Uterus (tissue), 4 donors: ENCODE data around the gene NEK10. TPM values are rescaled to one million over a fixed set of nuclear protein-coding genes. Genes with fewer than 3 reads are reported as not detected.
A peak's percentile ranks its signal among the peaks of the same experiment; 100 is the strongest.
"Not testable (repeated sequence)": the region's sequence is repeated elsewhere in the genome, so short reads cannot be mapped to it uniquely, and the experiment has no call there.

Source experiments
- DNase-seq, 2 donors: peaks; one replicate each; pipeline ENCODE4 v3.0.0-alpha.2; 2019 to 2020
- H3K27ac ChIP-seq, 2 donors: fragments of 200-600 bp; sonication (generic); 1 replicate in 1 of 2; 2 replicates in 1 of 2; pipeline ENCODE4 v1.5.1; 2016 to 2018
- H3K27me3 ChIP-seq, 2 donors: fragments of 200-600 bp; sonication (generic); one replicate each; pipeline ENCODE4 v1.5.1; 2018 to 2019; ENCODE audit warnings: control low read depth in 1 of 2
- H3K36me3 ChIP-seq, 2 donors: fragments of 200-600 bp; sonication (generic); one replicate each; pipeline ENCODE4 v1.5.1; 2019; ENCODE audit warnings: control low read depth in 1 of 2
- H3K4me1 ChIP-seq, 2 donors: fragments of 200-600 bp; sonication (generic); one replicate each; pipeline ENCODE4 v1.5.1; 2018 to 2019; ENCODE audit warnings: control low read depth in 1 of 2
- H3K4me3 ChIP-seq, 2 donors: fragments of 200-600 bp; sonication (generic); 1 replicate in 1 of 2; 2 replicates in 1 of 2; pipeline ENCODE4 v1.5.1; 2018 to 2019; ENCODE audit warnings: mild to moderate bottlenecking in 1 of 2
- H3K9me3 ChIP-seq, 2 donors: fragments of 200-600 bp; sonication (generic); one replicate each; pipeline ENCODE4 v1.5.1; 2019; ENCODE audit warnings: control low read depth in 1 of 2
- POLR2A ChIP-seq, 2 donors: fragments of 450-650 bp; IDR thresholded peaks; one replicate each; pipeline ENCODE4 v1.6.1; 2016; ENCODE audit warnings: antibody characterized with exemption in 2 of 2, mild to moderate bottlenecking in 1 of 2, moderate library complexity in 1 of 2
- intact Hi-C: fragments of 100-400 bp; cut with DNase I; formaldehyde crosslinking; loops from one replicate; pipeline ENCODE4 v1.15.1; 2023; ENCODE audit warnings: low total_unique reads
- total RNA-seq, 4 donors: library from RNA; depleted of rRNA in 3 of 4; stranded (reverse); fragments of >200 nt in 3 of 4; gene quantifications; one replicate each; pipeline versions ENCODE4 v1.1.0 to v1.2.4, GENCODE V29; 2014 to 2023
- TF ChIP-seq, protein P1 (sequence below), 4 experiments: fragments of 200-600 bp in 2 of 4; fragments of 450-650 bp in 2 of 4; sonication (generic) in 2 of 4; IDR thresholded peaks; one replicate each; pipeline ENCODE4 v1.5.1; 2016 to 2019; ENCODE audit warnings: antibody characterized with exemption in 4 of 4, mild to moderate bottlenecking in 2 of 4, moderate library complexity in 1 of 4
- donor health status: DM: yes; HTN: yes; CAD: no.

Gene NEK10
- total RNA-seq, 4 donors from 2014 or later, result under 0.01 to 8.3 (median 0.83) TPM

DNA sequence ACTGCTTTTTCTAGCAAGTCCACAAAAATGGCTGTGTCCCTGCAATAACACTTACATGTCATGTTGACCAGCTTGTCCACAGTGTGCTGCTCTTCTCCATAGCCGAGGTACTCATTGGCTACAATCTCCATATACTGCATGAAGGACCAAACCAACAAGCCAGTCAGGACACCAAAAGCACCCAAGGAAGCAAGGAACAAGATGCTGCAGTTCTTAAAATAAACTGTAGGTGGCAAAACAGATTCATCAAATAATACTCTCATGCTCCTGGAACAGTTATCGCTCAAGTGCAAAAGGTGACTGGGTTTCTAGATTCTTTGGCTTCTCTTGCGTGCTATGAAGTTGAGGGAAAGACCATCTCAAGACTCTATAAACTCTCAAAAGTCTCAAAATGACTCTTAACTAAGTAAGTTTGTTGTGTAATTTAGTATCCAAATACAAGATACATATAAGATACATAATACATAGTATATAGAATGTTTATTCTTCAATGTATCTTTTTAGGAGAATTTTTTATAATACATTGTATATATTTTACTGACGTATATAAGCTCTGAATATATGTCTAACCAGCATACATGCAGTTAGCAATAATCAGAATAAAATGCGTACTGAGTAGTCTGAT, 57.0 kb downstream of the NEK10 start:
- Histone ChIP-seq H3K27ac (no peak overlapping the region), H3K36me3 (no peaks in the 10 kb centered on the region), H3K27me3 (no peaks in the 10 kb centered on the region), H3K4me3 (no peak overlapping the region), H3K4me1 (no peaks in the 10 kb centered on the region), H3K9me3 (no peaks in the 10 kb centered on the region)
- DNase-seq, result no peak
- intact Hi-C loops, result no loop called here
- TF ChIP-seq, protein P1, sequence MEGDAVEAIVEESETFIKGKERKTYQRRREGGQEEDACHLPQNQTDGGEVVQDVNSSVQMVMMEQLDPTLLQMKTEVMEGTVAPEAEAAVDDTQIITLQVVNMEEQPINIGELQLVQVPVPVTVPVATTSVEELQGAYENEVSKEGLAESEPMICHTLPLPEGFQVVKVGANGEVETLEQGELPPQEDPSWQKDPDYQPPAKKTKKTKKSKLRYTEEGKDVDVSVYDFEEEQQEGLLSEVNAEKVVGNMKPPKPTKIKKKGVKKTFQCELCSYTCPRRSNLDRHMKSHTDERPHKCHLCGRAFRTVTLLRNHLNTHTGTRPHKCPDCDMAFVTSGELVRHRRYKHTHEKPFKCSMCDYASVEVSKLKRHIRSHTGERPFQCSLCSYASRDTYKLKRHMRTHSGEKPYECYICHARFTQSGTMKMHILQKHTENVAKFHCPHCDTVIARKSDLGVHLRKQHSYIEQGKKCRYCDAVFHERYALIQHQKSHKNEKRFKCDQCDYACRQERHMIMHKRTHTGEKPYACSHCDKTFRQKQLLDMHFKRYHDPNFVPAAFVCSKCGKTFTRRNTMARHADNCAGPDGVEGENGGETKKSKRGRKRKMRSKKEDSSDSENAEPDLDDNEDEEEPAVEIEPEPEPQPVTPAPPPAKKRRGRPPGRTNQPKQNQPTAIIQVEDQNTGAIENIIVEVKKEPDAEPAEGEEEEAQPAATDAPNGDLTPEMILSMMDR (IDR thresholded peaks at IDR 0.05), result peak; percentile 62 to 77 (median 69)
- no peak for TF ChIP-seq POLR2A (IDR thresholded peaks at IDR 0.05)

DNA sequence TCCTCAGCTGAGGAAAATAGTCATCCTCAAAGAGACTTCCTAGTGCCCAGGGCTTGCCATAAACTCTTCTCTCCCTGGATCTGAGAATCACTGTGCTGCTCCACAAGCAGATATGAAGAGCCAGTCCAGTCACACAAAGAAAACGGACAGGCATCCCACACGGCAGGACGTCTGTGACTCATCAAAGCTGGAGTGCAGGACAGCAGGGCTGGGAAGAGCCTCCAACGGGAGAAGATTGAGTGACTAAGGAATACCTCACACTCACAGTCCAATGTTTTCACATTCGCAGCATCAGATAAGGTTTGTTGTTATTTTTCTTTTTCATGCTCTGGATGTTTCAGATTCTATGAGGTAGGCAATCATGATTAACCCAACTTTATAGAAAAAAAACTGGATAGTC, 57.8 kb downstream of the NEK10 start:
- intact Hi-C loops, result no loop called here
- TF ChIP-seq, protein P1 (IDR thresholded peaks at IDR 0.05), result no peak
- no peak for TF ChIP-seq POLR2A (IDR thresholded peaks at IDR 0.05)

DNA sequence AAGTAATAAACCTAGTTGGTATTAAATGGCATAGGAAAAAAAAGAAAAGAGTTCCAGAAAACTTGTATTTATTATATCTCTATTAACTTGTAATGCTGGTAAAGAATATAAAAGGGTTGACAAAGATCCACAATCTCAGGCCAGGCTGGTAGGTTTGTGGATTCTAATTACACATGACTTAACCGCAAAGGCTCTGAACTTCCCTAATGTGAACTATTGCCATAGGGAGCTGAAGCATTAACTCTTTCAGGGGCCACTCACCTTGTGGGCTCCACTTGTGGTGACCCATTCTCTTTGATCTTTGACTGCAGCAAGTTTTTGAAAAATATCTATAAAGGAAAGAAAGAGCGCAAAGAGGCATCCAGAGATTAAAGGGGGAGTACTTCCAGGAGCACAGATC, 58.5 kb downstream of the NEK10 start:
- DNase-seq, result no peak
- H3K9me3 ChIP-seq, result no peaks in the 10 kb centered on the region
- H3K4me3 ChIP-seq, result no peak overlapping the region
- no peaks in the 10 kb centered on the region for H3K4me1 ChIP-seq
- H3K27me3 ChIP-seq, result no peaks in the 10 kb centered on the region
- TF ChIP-seq, protein P1 (IDR thresholded peaks at IDR 0.05), result no peak
- no peak for TF ChIP-seq POLR2A (IDR thresholded peaks at IDR 0.05)
- H3K36me3 ChIP-seq, result no peaks in the 10 kb centered on the region
- H3K27ac ChIP-seq, result no peak overlapping the region
- intact Hi-C loops, result no loop called here

More for the DNA sequence above, 57.8 kb downstream of the NEK10 start:
- H3K4me1 ChIP-seq, result no peaks in the 10 kb centered on the region
- H3K27me3 ChIP-seq, result no peaks in the 10 kb centered on the region
- DNase-seq, result no peak
- no peaks in the 10 kb centered on the region for H3K36me3 ChIP-seq
- H3K27ac ChIP-seq, result no peak overlapping the region
- no peak overlapping the region for H3K4me3 ChIP-seq
- H3K9me3 ChIP-seq, result no peaks in the 10 kb centered on the region

DNA sequence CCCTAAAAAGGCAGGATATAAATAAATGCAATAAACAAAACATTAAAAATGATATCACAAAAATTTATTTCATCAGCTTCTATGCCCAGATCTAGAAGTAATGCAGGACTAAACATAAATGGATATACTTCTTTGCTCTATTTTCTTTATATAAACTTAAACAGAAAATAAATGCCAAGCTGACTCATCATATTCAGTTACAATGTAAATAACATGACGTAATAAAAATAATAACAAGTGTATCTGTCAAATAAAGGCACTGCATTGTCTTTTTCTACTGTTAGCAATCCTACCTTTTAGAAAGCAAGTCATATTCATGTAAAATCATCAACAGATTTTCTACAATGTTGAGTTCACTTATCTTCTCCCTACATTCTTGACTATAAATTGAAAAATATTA, 61.6 kb downstream of the NEK10 start:
- H3K27ac ChIP-seq, result no peak overlapping the region
- TF ChIP-seq, protein P1 (IDR thresholded peaks at IDR 0.05), result no peak
- no peak for TF ChIP-seq POLR2A (IDR thresholded peaks at IDR 0.05)
- no peaks in the 10 kb centered on the region for H3K4me1 ChIP-seq
- H3K4me3 ChIP-seq, result no peak overlapping the region
- H3K36me3 ChIP-seq, result no peaks in the 10 kb centered on the region
- intact Hi-C loops, result no loop called here
- H3K27me3 ChIP-seq, result no peaks in the 10 kb centered on the region
- no peaks in the 10 kb centered on the region for H3K9me3 ChIP-seq
- DNase-seq, result no peak

DNA sequence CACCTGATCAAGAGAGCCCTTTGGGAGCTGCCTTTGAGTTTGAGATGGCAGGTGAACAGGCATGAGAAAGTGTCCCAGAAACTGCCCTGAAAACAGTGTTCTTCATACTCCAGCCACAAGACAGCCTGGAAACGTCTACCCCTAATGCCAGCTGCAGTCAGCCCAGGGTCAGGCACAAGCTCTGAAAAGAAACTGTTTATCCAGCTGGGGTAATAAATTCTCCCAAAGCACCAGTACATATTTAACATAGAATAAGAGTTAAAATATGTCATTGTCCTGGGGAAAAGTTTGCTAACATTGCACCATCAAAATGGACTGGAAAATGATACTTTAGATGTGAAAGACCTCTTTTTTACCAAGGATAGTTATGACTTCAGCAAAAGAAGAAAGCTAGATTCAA, 66.3 kb downstream of the NEK10 start:
- no peak overlapping the region for H3K27ac ChIP-seq
- no peaks in the 10 kb centered on the region for H3K9me3 ChIP-seq
- H3K36me3 ChIP-seq, result no peaks in the 10 kb centered on the region
- no peak for DNase-seq
- H3K4me3 ChIP-seq, result no peak overlapping the region
- no peaks in the 10 kb centered on the region for H3K27me3 ChIP-seq
- H3K4me1 ChIP-seq, result no peaks in the 10 kb centered on the region
- intact Hi-C loops, result no loop called here
- TF ChIP-seq, protein P1 (IDR thresholded peaks at IDR 0.05), result no peak
- no peak for TF ChIP-seq POLR2A (IDR thresholded peaks at IDR 0.05)

DNA sequence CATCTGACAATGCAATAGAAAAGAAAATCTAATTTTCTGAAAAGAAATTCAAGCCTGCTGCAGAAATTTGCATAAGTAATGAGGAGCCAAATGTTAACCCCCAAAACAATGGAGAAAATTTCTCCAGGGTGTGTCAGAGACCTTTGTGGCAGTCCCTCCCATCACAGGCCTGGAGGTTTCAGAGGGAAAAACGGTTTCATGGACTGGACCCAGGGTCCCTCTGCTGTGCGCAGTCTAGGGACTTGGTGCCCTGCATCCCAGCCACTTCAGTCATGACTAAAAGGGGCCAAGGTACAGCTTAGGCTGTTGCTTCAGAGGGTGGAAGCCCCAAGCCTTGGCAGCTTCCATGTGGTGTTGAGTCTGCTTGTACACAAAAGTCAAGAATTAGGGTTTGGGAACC, 70.2 kb downstream of the NEK10 start:
- intact Hi-C loops, H3K9me3 ChIP-seq, H3K36me3 ChIP-seq, H3K4me3 ChIP-seq, H3K27me3 ChIP-seq, H3K27ac ChIP-seq, H3K4me1 ChIP-seq, DNase-seq: not testable (repeated sequence)
